COLO668 (cell line): ENCODE results near the gene GPC5.
"Not testable (repeated sequence)": the region's sequence is repeated elsewhere in the genome, so short reads cannot be mapped to it uniquely, and the experiment has no call there.

Experiments
- DNase-seq: peaks from one replicate; lab custom pipeline; 2025; ENCODE audit not compliant: unreplicated experiment; lab: John Stamatoyannopoulos, UW

GPC5 gene

DNA sequence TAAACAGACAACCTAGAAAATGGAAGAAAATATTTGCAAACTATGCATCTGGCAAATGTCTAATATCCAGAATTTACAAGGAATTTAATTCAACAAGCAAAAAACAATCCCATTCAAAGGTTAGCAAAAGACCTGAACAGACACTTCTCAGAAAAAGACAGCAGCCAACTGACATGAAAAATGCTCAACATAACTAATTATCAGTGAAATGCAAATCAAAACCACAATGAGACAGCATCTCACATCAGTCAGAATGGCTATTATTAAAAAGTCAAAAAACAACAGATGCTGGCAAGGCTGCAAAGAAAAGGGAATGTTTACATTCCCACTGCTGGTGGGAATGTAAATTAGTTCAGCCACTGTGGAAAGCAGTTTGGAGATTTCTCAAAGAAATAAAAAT, 1500.5 kb downstream of the GPC5 start:
- DNase-seq = not testable (repeated sequence)

- DNase-seq = no peak
Observed at GRCh38 chr13:92900446-92900845, 1502.0 kb downstream of the GPC5 start.

- no peak for DNase-seq
Observed at GRCh38 chr13:92901739-92902138, 1503.3 kb downstream of the GPC5 start.

DNA sequence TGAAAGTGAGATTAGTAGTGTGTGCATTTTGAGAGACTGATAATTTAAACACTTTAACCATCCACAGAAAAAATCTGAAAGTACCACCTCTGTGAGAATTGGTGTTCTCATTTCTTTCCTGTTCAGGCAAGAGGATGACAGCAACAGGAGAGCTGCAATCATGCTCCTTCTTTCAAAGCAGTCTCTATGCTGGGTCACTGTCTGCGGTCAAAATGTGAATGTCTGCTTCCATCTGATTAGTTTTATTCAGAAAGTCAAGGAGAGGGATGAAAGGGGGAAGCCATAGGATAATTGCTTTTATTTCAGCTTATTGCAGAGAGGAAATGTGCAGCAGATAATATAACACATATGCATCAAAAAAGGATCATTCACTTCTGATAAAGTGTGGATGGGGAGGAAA, 1514.2 kb downstream of the GPC5 start:
- no peak for DNase-seq

DNA sequence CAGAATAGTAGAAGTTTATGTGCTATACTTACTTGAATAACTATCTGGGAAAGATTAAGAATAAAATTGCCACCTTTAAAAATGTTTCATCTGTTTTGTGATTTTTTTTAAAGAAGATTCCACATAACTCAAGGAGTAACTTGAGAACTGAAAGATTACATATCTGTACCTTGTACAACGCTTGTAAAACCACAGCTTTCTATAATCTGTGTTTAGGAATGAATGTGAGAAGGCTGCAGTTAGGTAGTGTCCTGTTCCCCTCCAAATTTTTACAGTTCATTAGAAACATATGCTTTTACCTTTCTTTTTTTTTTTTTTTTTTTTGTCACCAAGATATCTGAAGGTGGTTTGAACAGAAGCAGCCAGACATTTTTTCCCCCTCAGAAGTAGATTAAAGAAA, 1515.4 kb downstream of the GPC5 start:
- no peak for DNase-seq
